Midbrain (tissue), 1 donor: Measurements from ENCODE around the gene TMIGD3.

Experiments
- DNase-seq: peaks from one replicate; lab custom pipeline; 2025; lab: John Stamatoyannopoulos, UW

The TMIGD3 gene

GRCh38 chr1:111507411-111508201, 4.2 kb upstream of the TMIGD3 start:
- peak; percentile 63 for DNase-seq

GRCh38 chr1:111506561-111506960, 3.1 kb upstream of the TMIGD3 start:
- no peak for DNase-seq

- peak; percentile 30 for DNase-seq
Observed at GRCh38 chr1:111505641-111506119, 2.2 kb upstream of the TMIGD3 start.

GRCh38 chr1:111504097-111504496, 664 bp upstream of the TMIGD3 start:
- DNase-seq, result no peak

- DNase-seq, result no peak
Observed at GRCh38 chr1:111501645-111502044, 1.8 kb downstream of the TMIGD3 start.

GRCh38 chr1:111499026-111499785, 4.2 kb downstream of the TMIGD3 start:
- peak; percentile 35 for DNase-seq

- DNase-seq, result no peak
Observed at GRCh38 chr1:111497592-111497991, 5.8 kb downstream of the TMIGD3 start.

- DNase-seq, result no peak
Observed at GRCh38 chr1:111496398-111496797, 7.0 kb downstream of the TMIGD3 start.

- no peak for DNase-seq
Observed at GRCh38 chr1:111491070-111491469, 12.4 kb downstream of the TMIGD3 start.

GRCh38 chr1:111490220-111490619, 13.2 kb downstream of the TMIGD3 start:
- DNase-seq, result no peak

- peak; percentile 43 for DNase-seq
Observed at GRCh38 chr1:111489604-111490003, 13.8 kb downstream of the TMIGD3 start.

- DNase-seq, result peak; percentile 21
Observed at GRCh38 chr1:111488669-111489068, 14.8 kb downstream of the TMIGD3 start.

GRCh38 chr1:111487133-111487532, 16.3 kb downstream of the TMIGD3 start:
- DNase-seq, result no peak

- DNase-seq, result no peak
Observed at GRCh38 chr1:111486431-111486830, 17.0 kb downstream of the TMIGD3 start.

- no peak for DNase-seq
Observed at GRCh38 chr1:111484391-111485026, 18.9 kb downstream of the TMIGD3 start.

- DNase-seq, result no peak
Observed at GRCh38 chr1:111483876-111484275, 19.6 kb downstream of the TMIGD3 start.

- DNase-seq, result no peak
Observed at GRCh38 chr1:111483166-111483565, 20.3 kb downstream of the TMIGD3 start.

GRCh38 chr1:111481387-111482221, 21.8 kb downstream of the TMIGD3 start:
- DNase-seq, result peak; percentile 86

GRCh38 chr1:111480674-111481073, 22.8 kb downstream of the TMIGD3 start:
- no peak for DNase-seq

GRCh38 chr1:111476761-111477309, 26.6 kb downstream of the TMIGD3 start:
- no peak for DNase-seq

- no peak for DNase-seq
Observed at GRCh38 chr1:111476214-111476613, 27.2 kb downstream of the TMIGD3 start.
